Lower lobe of right lung (tissue), 2 donors: ENCODE measurements around the gene RIMS1. TPM values are rescaled to one million over a fixed set of nuclear protein-coding genes. Genes with fewer than 3 reads are reported as not detected.

Experiments
- ATAC-seq, 2 donors: fragments of 200-7000 bp; cut with Tn5 transposase; one replicate each; pipeline ENCODE4 v1.9.1; 2020 to 2022; ENCODE audit warnings: mild to moderate bottlenecking in 2 of 2, moderate library complexity in 2 of 2
- DNase-seq: peaks from one replicate; pipeline ENCODE4 v3.0.0-alpha.2; 2020
- H3K27ac ChIP-seq: fragments of 200-600 bp; one replicate; pipeline ENCODE4 v1.8.0; 2022
- H3K27me3 ChIP-seq: fragments of 200-600 bp; one replicate; pipeline ENCODE4 v1.8.0; 2022; ENCODE audit warnings: low read depth
- H3K36me3 ChIP-seq: fragments of 200-600 bp; one replicate; pipeline ENCODE4 v1.8.0; 2022; ENCODE audit warnings: mild to moderate bottlenecking
- H3K4me1 ChIP-seq: fragments of 200-600 bp; one replicate; pipeline ENCODE4 v1.8.0; 2022
- H3K4me3 ChIP-seq: fragments of 200-600 bp; one replicate; pipeline ENCODE4 v1.8.0; 2022; ENCODE audit warnings: mild to moderate bottlenecking
- H3K9me3 ChIP-seq: fragments of 200-600 bp; one replicate; pipeline ENCODE4 v1.8.0; 2022
- CTCF ChIP-seq: fragments of 200-600 bp; IDR thresholded peaks from one replicate; pipeline ENCODE4 v1.8.0; 2022; ENCODE audit warnings: antibody characterized with exemption, mild to moderate bottlenecking
- intact Hi-C: fragments of 100-400 bp; cut with DNase I; formaldehyde crosslinking; loops from one replicate; pipeline ENCODE4 v1.11.0; 2022
- total RNA-seq: library from RNA; stranded (reverse); fragmentation: NEBNext Ultra II Directional; extraction: Animal tissue kit (Norgen Biotek cat#: 25700); gene quantifications from one replicate; pipeline ENCODE4 v1.2.1, GENCODE V29; 2021
- donor health status: DM: no; HTN: yes; CAD: no; lungs with severe emphysema.

Gene RIMS1
- total RNA-seq, 1 donor from 2014 or later: 3.8 TPM

GRCh38 chr6:72260489-72260888, 374.1 kb downstream of the RIMS1 start:
- H3K36me3 ChIP-seq: no peaks in the 10 kb centered on the region
- H3K9me3 ChIP-seq: no peaks in the 10 kb centered on the region
- ATAC-seq (no peak), DNase-seq (no peak)
- H3K27me3 ChIP-seq: no peaks in the 10 kb centered on the region
- no peak overlapping the region for H3K4me3 ChIP-seq
- TF ChIP-seq CTCF: no peak
- no peak overlapping the region for H3K27ac ChIP-seq
- no peaks in the 10 kb centered on the region for H3K4me1 ChIP-seq
- intact Hi-C loops: no loop called here

- Histone ChIP-seq H3K27me3 (no peaks in the 10 kb centered on the region), H3K4me1 (no peaks in the 10 kb centered on the region), H3K4me3 (no peak overlapping the region), H3K36me3 (no peaks in the 10 kb centered on the region), H3K9me3 (no peaks in the 10 kb centered on the region), H3K27ac (no peak overlapping the region)
- TF ChIP-seq CTCF: no peak
- intact Hi-C loops: no loop called here
- no peak for ATAC-seq
- no peak for DNase-seq
Measured at GRCh38 chr6:72261554-72261953, 375.2 kb downstream of the RIMS1 start.

GRCh38 chr6:72262254-72262653, 375.9 kb downstream of the RIMS1 start:
- H3K36me3 ChIP-seq: no peaks in the 10 kb centered on the region
- H3K27me3 ChIP-seq: no peaks in the 10 kb centered on the region
- ATAC-seq (no peak), DNase-seq (no peak)
- intact Hi-C loops: no loop called here
- H3K27ac ChIP-seq: no peak overlapping the region
- no peak for TF ChIP-seq CTCF
- H3K4me1 ChIP-seq: no peaks in the 10 kb centered on the region
- no peaks in the 10 kb centered on the region for H3K9me3 ChIP-seq
- H3K4me3 ChIP-seq: no peak overlapping the region

- no peak for DNase-seq
- Histone ChIP-seq H3K4me1 (no peaks in the 10 kb centered on the region), H3K27ac (no peak overlapping the region), H3K4me3 (no peak overlapping the region), H3K27me3 (no peaks in the 10 kb centered on the region), H3K9me3 (no peaks in the 10 kb centered on the region), H3K36me3 (no peaks in the 10 kb centered on the region)
- intact Hi-C loops: no loop called here
- no peak for TF ChIP-seq CTCF
- no peak for ATAC-seq
Measured at GRCh38 chr6:72267470-72267869, 381.1 kb downstream of the RIMS1 start.

GRCh38 chr6:72271531-72271930, 385.2 kb downstream of the RIMS1 start:
- TF ChIP-seq CTCF: no peak
- H3K27ac ChIP-seq: no peak overlapping the region
- no peaks in the 10 kb centered on the region for H3K36me3 ChIP-seq
- no peaks in the 10 kb centered on the region for H3K27me3 ChIP-seq
- H3K9me3 ChIP-seq: no peaks in the 10 kb centered on the region
- DNase-seq (no peak), ATAC-seq (no peak)
- H3K4me3 ChIP-seq: no peak overlapping the region
- no peaks in the 10 kb centered on the region for H3K4me1 ChIP-seq
- intact Hi-C loops: no loop called here

GRCh38 chr6:72272958-72273357, 386.6 kb downstream of the RIMS1 start:
- DNase-seq: no peak
- intact Hi-C loops: no loop called here
- H3K27ac ChIP-seq: no peak overlapping the region
- no peaks in the 10 kb centered on the region for H3K27me3 ChIP-seq
- no peaks in the 10 kb centered on the region for H3K9me3 ChIP-seq
- H3K4me1 ChIP-seq: no peaks in the 10 kb centered on the region
- H3K4me3 ChIP-seq: no peak overlapping the region
- no peak for ATAC-seq
- TF ChIP-seq CTCF: no peak
- H3K36me3 ChIP-seq: no peaks in the 10 kb centered on the region
